ENCODE measurements around the gene MMP11.

DNA sequence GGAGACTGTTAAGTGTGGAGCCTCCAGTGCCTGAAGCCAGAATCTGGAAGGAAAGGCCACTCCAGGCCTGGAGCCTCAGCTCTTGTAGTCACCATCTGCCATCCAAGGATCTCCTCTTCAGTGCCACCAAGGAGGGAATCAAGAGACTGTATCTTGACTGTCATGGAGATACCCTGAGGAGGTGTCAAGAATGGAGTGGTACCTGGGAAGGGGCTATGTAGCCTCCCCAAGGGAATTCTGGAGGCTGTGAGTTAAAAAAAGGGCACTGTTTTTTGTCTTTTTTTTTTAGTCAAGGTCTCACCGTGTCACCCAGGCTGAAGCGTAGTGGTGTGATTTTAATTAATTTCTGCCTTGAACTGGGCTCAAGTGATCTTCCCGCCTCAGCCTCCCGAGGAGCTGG is 13.1 kb upstream of the MMP11 start:
- TF ChIP-seq CTCF (IDR thresholded peaks at IDR 0.05) (no peak), POLR2A (IDR thresholded peaks at IDR 0.05) (no peak)
